ENCODE data around the gene NIBAN1.

Gene NIBAN1

DNA sequence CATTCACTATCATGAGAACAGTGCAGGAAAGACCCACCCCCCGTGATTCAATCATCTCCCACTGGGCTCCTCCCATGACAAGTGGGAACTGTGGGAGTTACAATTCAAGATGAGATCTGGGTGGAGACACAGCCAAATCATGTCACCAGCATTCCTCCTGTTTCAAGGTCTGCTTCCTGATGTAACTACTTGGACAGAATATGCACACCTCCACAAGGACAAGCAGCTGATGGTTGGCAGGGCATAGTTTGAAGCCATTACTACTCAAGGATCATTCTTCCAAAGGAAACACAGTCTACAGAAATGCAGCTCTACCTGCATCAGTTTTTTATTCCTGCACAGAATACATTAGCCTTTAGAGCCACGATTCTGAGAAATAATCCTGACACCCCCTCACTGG is 42.6 kb upstream of the NIBAN1 start:
- Histone ChIP-seq H4K20me1 (ENCODE audit: control insufficient read depth, insufficient read depth, low read depth, low read length) (no peaks in the 10 kb centered on the region), H3K79me2 (ENCODE audit: control insufficient read depth, low read length) (no peaks in the 10 kb centered on the region), H3K4me1 (ENCODE audit: control insufficient read depth, low read length) (no peaks in the 10 kb centered on the region), H3K9me2 (replicated peaks; ENCODE audit: control insufficient read depth, low read length) (no peaks in the 10 kb centered on the region), H3K9me3 (ENCODE audit: control insufficient read depth, insufficient read depth, low read length) (no peaks in the 10 kb centered on the region), H3K27me3 (ENCODE audit: control insufficient read depth, low read length) (no peaks in the 10 kb centered on the region), H3K4me2 (ENCODE audit: low read length) (no peak overlapping the region), H3K27ac (ENCODE audit: low read depth, low read length) (no peak overlapping the region), H3F3A (ENCODE audit: control insufficient read depth, insufficient read depth) (no peaks in the 10 kb centered on the region), H3K4me3 (ENCODE audit: low read length) (no peak overlapping the region), H3K36me3 (ENCODE audit: control insufficient read depth, low read length) (no peaks in the 10 kb centered on the region)
- TF ChIP-seq EZH2phosphoT487 (IDR thresholded peaks at IDR 0.05; ENCODE audit: borderline replicate concordance, low read length) = no peak
- no peak for TF ChIP-seq CTCF (IDR thresholded peaks at IDR 0.05; ENCODE audit: low read depth, low read length, poor library complexity, severe bottlenecking)

GRCh38 chr1:185015631-185016030 is 41.3 kb upstream of the NIBAN1 start:
- Histone ChIP-seq H3K9me2 (replicated peaks; ENCODE audit: control insufficient read depth, low read length) (no peaks in the 10 kb centered on the region), H3K4me2 (ENCODE audit: low read length) (no peak overlapping the region), H3K27ac (ENCODE audit: low read depth, low read length) (no peak overlapping the region), H3F3A (ENCODE audit: control insufficient read depth, insufficient read depth) (no peaks in the 10 kb centered on the region), H3K9me3 (ENCODE audit: control insufficient read depth, insufficient read depth, low read length) (no peaks in the 10 kb centered on the region), H3K27me3 (ENCODE audit: control insufficient read depth, low read length) (no peaks in the 10 kb centered on the region), H3K79me2 (ENCODE audit: control insufficient read depth, low read length) (no peaks in the 10 kb centered on the region), H3K4me1 (ENCODE audit: control insufficient read depth, low read length) (no peaks in the 10 kb centered on the region), H4K20me1 (ENCODE audit: control insufficient read depth, insufficient read depth, low read depth, low read length) (no peaks in the 10 kb centered on the region), H3K4me3 (ENCODE audit: low read length) (no peak overlapping the region), H3K36me3 (ENCODE audit: control insufficient read depth, low read length) (no peaks in the 10 kb centered on the region)
- TF ChIP-seq EZH2phosphoT487 (IDR thresholded peaks at IDR 0.05; ENCODE audit: borderline replicate concordance, low read length) (no peak), CTCF (IDR thresholded peaks at IDR 0.05; ENCODE audit: low read depth, low read length, poor library complexity, severe bottlenecking) (no peak)

DNA sequence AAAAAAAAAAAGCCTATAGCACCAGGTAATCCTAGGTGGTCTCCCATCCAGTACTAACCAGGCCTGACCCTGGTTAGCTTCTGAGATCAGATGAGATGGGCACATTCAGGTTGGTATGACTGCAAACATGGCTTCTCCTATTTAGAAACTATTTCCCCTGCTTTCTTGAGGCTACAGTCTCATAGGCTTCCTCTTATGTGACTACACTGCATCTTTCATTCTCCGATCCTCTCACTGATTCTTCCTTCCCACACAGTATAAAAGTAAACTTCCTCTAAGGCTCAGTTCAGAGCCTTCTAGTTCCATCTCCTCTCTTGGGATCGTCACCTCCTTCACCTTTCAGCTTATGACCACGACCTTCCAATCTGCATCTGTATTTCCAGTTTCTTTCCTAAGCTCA is 40.6 kb upstream of the NIBAN1 start:
- H4K20me1 ChIP-seq (ENCODE audit: control insufficient read depth, insufficient read depth, low read depth, low read length) = no peaks in the 10 kb centered on the region
- no peaks in the 10 kb centered on the region for H3K9me3 ChIP-seq (ENCODE audit: control insufficient read depth, insufficient read depth, low read length)
- no peaks in the 10 kb centered on the region for H3K9me2 ChIP-seq (replicated peaks; ENCODE audit: control insufficient read depth, low read length)
- no peak overlapping the region for H3K4me3 ChIP-seq (ENCODE audit: low read length)
- no peaks in the 10 kb centered on the region for H3K36me3 ChIP-seq (ENCODE audit: control insufficient read depth, low read length)
- TF ChIP-seq EZH2phosphoT487 (IDR thresholded peaks at IDR 0.05; ENCODE audit: borderline replicate concordance, low read length) (no peak), CTCF (IDR thresholded peaks at IDR 0.05; ENCODE audit: low read depth, low read length, poor library complexity, severe bottlenecking) (no peak)
- H3F3A ChIP-seq (ENCODE audit: control insufficient read depth, insufficient read depth) = no peaks in the 10 kb centered on the region
- H3K4me2 ChIP-seq (ENCODE audit: low read length) = no peak overlapping the region
- no peaks in the 10 kb centered on the region for H3K4me1 ChIP-seq (ENCODE audit: control insufficient read depth, low read length)
- no peaks in the 10 kb centered on the region for H3K27me3 ChIP-seq (ENCODE audit: control insufficient read depth, low read length)
- H3K79me2 ChIP-seq (ENCODE audit: control insufficient read depth, low read length) = no peaks in the 10 kb centered on the region
- H3K27ac ChIP-seq (ENCODE audit: low read depth, low read length) = no peak overlapping the region

DNA sequence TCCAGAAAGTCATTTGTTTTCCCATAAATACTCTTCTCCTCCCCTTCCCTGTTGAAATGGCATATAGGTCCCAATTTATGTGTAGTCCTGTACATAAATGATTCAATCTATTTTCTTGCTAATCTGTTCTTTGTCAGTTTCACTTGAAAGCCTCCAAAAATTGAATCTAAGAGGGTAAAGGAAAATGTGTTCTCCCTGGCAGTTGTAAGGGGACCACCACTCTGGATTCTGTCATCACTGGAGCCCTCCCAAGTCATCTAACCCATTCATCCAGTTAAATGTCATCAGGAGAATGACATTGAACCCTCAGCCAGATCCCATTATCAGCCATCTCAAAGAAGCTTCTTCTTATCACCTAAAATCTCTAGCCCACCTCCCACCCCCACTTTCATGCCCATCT is 36.1 kb upstream of the NIBAN1 start:
- H3K27me3 ChIP-seq (ENCODE audit: control insufficient read depth, low read length) = no peaks in the 10 kb centered on the region
- no peak overlapping the region for H3K4me2 ChIP-seq (ENCODE audit: low read length)
- no peaks in the 10 kb centered on the region for H3K4me1 ChIP-seq (ENCODE audit: control insufficient read depth, low read length)
- no peaks in the 10 kb centered on the region for H3K36me3 ChIP-seq (ENCODE audit: control insufficient read depth, low read length)
- TF ChIP-seq EZH2phosphoT487 (IDR thresholded peaks at IDR 0.05; ENCODE audit: borderline replicate concordance, low read length) (no peak), CTCF (IDR thresholded peaks at IDR 0.05; ENCODE audit: low read depth, low read length, poor library complexity, severe bottlenecking) (no peak)
- H3K4me3 ChIP-seq (ENCODE audit: low read length) = no peak overlapping the region
- no peaks in the 10 kb centered on the region for H3F3A ChIP-seq (ENCODE audit: control insufficient read depth, insufficient read depth)
- H3K9me3 ChIP-seq (ENCODE audit: control insufficient read depth, insufficient read depth, low read length) = no peaks in the 10 kb centered on the region
- no peak overlapping the region for H3K27ac ChIP-seq (ENCODE audit: low read depth, low read length)
- no peaks in the 10 kb centered on the region for H3K9me2 ChIP-seq (replicated peaks; ENCODE audit: control insufficient read depth, low read length)
- H4K20me1 ChIP-seq (ENCODE audit: control insufficient read depth, insufficient read depth, low read depth, low read length) = no peaks in the 10 kb centered on the region
- H3K79me2 ChIP-seq (ENCODE audit: control insufficient read depth, low read length) = no peaks in the 10 kb centered on the region

Measured in DOHH2 (cell line).